HG03558 (cell line): ENCODE data around the gene SPOCK2.

Experiments
- ATAC-seq: cut with Tn5 transposase; IDR thresholded peaks from one replicate; pipeline ENCODE4 v1.9.1; 2021; ENCODE audit warnings: moderate number of reproducible peaks; ENCODE audit not compliant: unreplicated experiment; ENCODE audit errors: extremely low read depth

Gene SPOCK2

DNA sequence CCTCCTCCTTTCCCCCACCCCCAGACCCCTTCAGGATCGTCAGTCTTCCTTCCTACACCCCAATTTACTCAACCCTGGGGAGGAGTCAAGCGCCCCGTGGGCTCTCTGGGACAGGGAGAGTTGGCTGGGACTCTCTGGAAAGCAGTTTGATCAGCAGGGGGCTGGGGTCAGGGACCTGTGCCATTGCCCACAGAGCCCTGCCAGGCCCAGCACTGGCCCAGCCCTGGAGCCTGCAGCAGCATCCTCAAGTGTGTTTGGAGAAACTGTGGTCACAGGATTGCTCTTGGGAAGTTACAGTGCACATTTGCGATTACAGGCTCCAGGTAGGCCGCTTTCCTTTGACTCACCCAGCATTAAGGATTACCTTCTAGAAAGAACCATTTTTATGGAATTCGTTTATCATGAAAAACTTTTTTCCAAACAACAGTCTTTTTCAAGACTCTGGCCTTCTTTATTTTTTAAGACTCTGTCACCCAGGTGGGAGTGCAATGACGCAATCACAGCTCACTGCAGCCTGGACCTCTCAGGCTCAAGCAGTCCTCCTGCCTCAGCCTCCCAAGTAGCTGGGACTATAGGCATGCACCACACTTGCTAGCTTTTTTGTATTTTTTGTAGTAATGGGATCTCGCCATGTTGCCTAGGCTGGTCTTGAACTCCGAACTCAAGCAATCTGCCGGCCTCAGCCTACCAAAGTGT is 73.4 kb downstream of the SPOCK2 start:
- no peak for ATAC-seq

DNA sequence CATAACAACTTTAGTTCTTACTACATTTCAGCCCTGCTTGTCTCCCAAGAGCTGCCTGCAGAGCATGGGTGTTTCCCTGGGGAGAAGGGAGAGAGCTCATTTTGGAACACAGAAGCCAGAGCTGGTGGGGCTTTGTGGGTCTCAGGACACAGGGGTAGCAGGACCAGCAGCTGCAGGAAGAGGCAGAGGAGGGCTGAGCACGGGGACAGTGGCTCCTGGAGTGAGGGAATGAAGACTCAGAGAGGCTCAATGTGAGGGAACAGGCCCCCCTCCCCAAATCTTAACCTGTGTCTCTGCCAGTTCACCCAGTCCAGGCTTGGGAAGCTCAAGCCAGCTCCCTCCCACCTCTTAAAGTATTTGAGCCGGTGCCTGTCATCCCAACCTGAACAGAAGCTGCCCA is 74.2 kb downstream of the SPOCK2 start:
- ATAC-seq: no peak

DNA sequence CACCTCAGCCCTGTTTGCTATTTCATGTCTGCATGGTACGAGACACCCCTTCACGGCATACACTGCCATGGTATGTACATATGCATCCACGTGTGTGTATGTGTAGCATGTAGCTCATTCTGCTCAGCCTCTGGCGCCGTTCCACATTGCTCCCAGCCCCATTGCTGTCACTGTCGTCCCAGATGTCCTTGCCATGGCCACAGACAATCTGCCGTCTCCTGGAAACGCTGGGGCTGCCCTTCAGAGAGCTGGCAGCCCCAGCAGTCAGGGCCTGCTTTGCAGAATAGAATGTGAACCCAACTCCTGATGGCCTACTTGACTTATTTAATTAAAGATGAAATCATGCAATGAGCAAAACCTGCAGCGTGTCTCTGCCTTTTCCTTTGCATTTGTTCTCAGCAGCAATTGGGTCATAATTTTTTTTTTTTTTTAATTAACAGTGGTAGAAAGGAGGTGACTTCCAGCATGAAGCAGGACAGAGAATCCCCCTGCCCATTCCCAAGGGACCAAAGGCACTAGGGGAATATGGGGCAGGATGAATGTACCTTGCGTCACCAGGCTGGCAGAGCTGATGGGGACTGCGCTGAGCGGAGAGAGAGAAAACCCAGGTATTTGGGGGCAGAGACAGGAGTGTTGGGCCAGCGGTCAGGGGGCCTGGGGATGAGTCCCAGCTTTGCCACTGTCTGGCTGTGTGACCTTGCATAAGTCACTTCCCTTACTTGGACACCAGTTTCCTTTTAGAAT is 75.0 kb downstream of the SPOCK2 start:
- no peak for ATAC-seq

GRCh38 chr10:72012796-72013195 is 75.6 kb downstream of the SPOCK2 start:
- no peak for ATAC-seq

DNA sequence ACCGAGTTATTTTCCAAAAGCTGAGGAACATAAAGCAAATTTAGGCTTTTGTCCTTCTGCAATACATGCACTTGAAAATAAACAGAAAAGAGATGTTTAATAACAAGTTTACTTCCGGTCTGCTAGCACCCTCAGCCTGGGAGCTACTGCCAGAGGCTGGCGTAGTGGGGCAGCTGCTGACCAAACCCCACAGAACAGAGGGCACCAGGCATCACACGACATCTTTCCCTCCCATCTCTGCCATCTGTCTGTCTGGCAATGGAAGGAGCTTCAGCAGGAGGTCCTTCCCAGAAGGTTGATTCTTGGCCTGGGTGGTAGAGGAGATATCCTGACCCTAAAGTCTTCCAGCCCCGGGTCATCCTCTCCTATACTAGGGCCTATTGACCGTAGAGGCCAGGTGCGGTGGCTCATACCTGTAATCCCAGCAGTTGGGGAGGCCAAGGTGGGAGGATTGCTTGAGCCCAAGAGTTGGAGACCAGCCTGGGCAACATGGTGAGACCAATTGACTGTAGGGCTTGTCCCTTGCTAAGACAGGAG is 76.3 kb downstream of the SPOCK2 start:
- no peak for ATAC-seq

- ATAC-seq: no peak
These were observed 76.9 kb downstream of the SPOCK2 start for GRCh38 chr10:72011468-72011867.

- no peak for ATAC-seq
These were observed 77.3 kb downstream of the SPOCK2 start for GRCh38 chr10:72011016-72011415.

GRCh38 chr10:72010234-72010973 is 77.9 kb downstream of the SPOCK2 start:
- ATAC-seq: no peak

GRCh38 chr10:72009425-72010081 is 78.8 kb downstream of the SPOCK2 start:
- no peak for ATAC-seq

- ATAC-seq: no peak
These were observed 79.3 kb downstream of the SPOCK2 start for GRCh38 chr10:72009051-72009424.
